VCaP (cell line): ENCODE results near the gene PTPRCAP.
A peak's percentile ranks its signal among the peaks of the same experiment; 100 is the strongest.

ENCODE experiments used
- H3K27ac ChIP-seq: fragments of 450-650 bp; 2 replicates; pipeline ENCODE4 v1.5.1; 2017
- CTCF ChIP-seq: fragments of 450-650 bp; conservative IDR thresholded peaks from 2 replicates; pipeline ENCODE4 v1.5.1; 2017; ENCODE audit warnings: mild to moderate bottlenecking, moderate library complexity

The PTPRCAP gene

GRCh38 chr11:67395555-67396258 is 41.8 kb downstream of the PTPRCAP start:
- no peak for TF ChIP-seq CTCF
- H3K27ac ChIP-seq, result 0 out of 2 replicates have a peak overlapping the region, but pooled peaks have one; percentile 17

- no peak for TF ChIP-seq CTCF
- H3K27ac ChIP-seq, result no peak overlapping the region
These were observed 43.5 kb downstream of the PTPRCAP start for GRCh38 chr11:67393990-67394389.

- no peak for TF ChIP-seq CTCF
- no peak overlapping the region for H3K27ac ChIP-seq
These were observed 44.0 kb downstream of the PTPRCAP start for GRCh38 chr11:67393437-67393836.

GRCh38 chr11:67392183-67392715 is 45.2 kb downstream of the PTPRCAP start:
- no peak for TF ChIP-seq CTCF
- H3K27ac ChIP-seq, result peak overlapping the region; percentile 96

GRCh38 chr11:67391304-67392182 is 45.9 kb downstream of the PTPRCAP start, which contains the start of gene RAD9A:
RAD9A (plus strand) TSS chr11:67391986; CDS start chr11:67392045, 59 bp downstream.
- no peak for TF ChIP-seq CTCF
- H3K27ac ChIP-seq, result peak within 1 kb of the TSS; percentile 96

- TF ChIP-seq CTCF, result no peak
- peak overlapping the region; percentile 96 for H3K27ac ChIP-seq
These were observed 46.6 kb downstream of the PTPRCAP start for GRCh38 chr11:67390947-67391303.

GRCh38 chr11:67389477-67389876 is 48.0 kb downstream of the PTPRCAP start:
- TF ChIP-seq CTCF, result peak; percentile 81
- peak overlapping the region; percentile 96; the same call in 1 of the 2 replicates for H3K27ac ChIP-seq
